Hematopoietic multipotent progenitor cell treated with erythropoietin and hydrocortisone succinate and interleukin-3 and kit ligand, for 6 days (in vitro differentiated cells): ENCODE results near the gene KYNU.
"Not testable (repeated sequence)": the region's sequence is repeated elsewhere in the genome, so short reads cannot be mapped to it uniquely, and the experiment has no call there.

Source experiments
- DNase-seq: peaks from one replicate; pipeline ENCODE4 v3.0.0-alpha.2; 2015

Gene KYNU

GRCh38 chr2:142877216-142877838 lies at the start of gene KYNU:
Gene KYNU, plus strand, starts transcription at chr2:142877664. Its CDS starts 7,704 bp downstream, at chr2:142885368.
- peak; percentile 64 for DNase-seq

- DNase-seq = no peak
Measured at GRCh38 chr2:142834021-142834420, 43.4 kb upstream of the KYNU start.

GRCh38 chr2:142840436-142840835 lies 37.0 kb upstream of the KYNU start:
- no peak for DNase-seq

GRCh38 chr2:142841788-142842187 lies 35.7 kb upstream of the KYNU start:
- no peak for DNase-seq

GRCh38 chr2:142842369-142842768 lies 35.1 kb upstream of the KYNU start:
- no peak for DNase-seq

GRCh38 chr2:142843731-142844130 lies 33.7 kb upstream of the KYNU start:
- DNase-seq = no peak

GRCh38 chr2:142848023-142848606 lies 29.3 kb upstream of the KYNU start:
- DNase-seq = peak; percentile 6

- no peak for DNase-seq
Measured at GRCh38 chr2:142849820-142850219, 27.6 kb upstream of the KYNU start.

- DNase-seq = no peak
Measured at GRCh38 chr2:142853912-142854311, 23.6 kb upstream of the KYNU start.

- DNase-seq = no peak
Measured at GRCh38 chr2:142857256-142858164, 20.0 kb upstream of the KYNU start.

GRCh38 chr2:142858961-142859360 lies 18.5 kb upstream of the KYNU start:
- no peak for DNase-seq

GRCh38 chr2:142862299-142862698 lies 15.2 kb upstream of the KYNU start:
- DNase-seq = no peak

GRCh38 chr2:142862847-142863246 lies 14.6 kb upstream of the KYNU start:
- no peak for DNase-seq

- no peak for DNase-seq
Measured at GRCh38 chr2:142863485-142863961, 13.9 kb upstream of the KYNU start.

GRCh38 chr2:142864605-142865004 lies 12.9 kb upstream of the KYNU start:
- not testable (repeated sequence) for DNase-seq

- DNase-seq = peak; percentile 53
Measured at GRCh38 chr2:142865924-142866323, 11.5 kb upstream of the KYNU start.

GRCh38 chr2:142866426-142866825 lies 11.0 kb upstream of the KYNU start:
- no peak for DNase-seq

- no peak for DNase-seq
Measured at GRCh38 chr2:142867136-142867535, 10.3 kb upstream of the KYNU start.

GRCh38 chr2:142868229-142868762 lies 9.2 kb upstream of the KYNU start:
- peak; percentile 96 for DNase-seq

- DNase-seq = not testable (repeated sequence)
Measured at GRCh38 chr2:142869065-142869460, 8.4 kb upstream of the KYNU start.

- DNase-seq = no peak
Measured at GRCh38 chr2:142869461-142870106, 7.9 kb upstream of the KYNU start.

GRCh38 chr2:142870526-142870925 lies 6.9 kb upstream of the KYNU start:
- DNase-seq = no peak

GRCh38 chr2:142871396-142871795 lies 6.1 kb upstream of the KYNU start:
- no peak for DNase-seq
